Left lung (tissue), 14 donors: ENCODE measurements around the gene SERPINA7. TPM values are rescaled to one million over a fixed set of nuclear protein-coding genes. Genes with fewer than 3 reads are reported as not detected.

Experiments
- ATAC-seq: fragments of 200-7000 bp; cut with Tn5 transposase; one replicate; pipeline ENCODE4 v1.9.1; 2020; ENCODE audit warnings: moderate library complexity
- DNase-seq, 4 donors: peaks; one replicate each; pipeline ENCODE4 v3.0.0-alpha.2; 2013 to 2020
- H3K27ac ChIP-seq, 2 donors: fragments of 200-600 bp; sonication (generic) in 1 of 2; one replicate each; pipeline versions ENCODE4 v1.5.0 to v1.8.0; 2020 to 2021
- H3K27me3 ChIP-seq, 2 donors: fragments of 200-600 bp; sonication (generic) in 1 of 2; one replicate each; pipeline versions ENCODE4 v1.5.0 to v1.8.0; 2020 to 2021
- H3K36me3 ChIP-seq, 2 donors: fragments of 200-600 bp; sonication (generic) in 1 of 2; one replicate each; pipeline versions ENCODE4 v1.5.0 to v1.8.0; 2020 to 2021
- H3K4me1 ChIP-seq, 2 donors: fragments of 200-600 bp; one replicate each; pipeline ENCODE4 v1.8.0; 2021
- H3K4me3 ChIP-seq, 2 donors: fragments of 200-600 bp; sonication (generic) in 1 of 2; one replicate each; pipeline versions ENCODE4 v1.5.0 to v1.8.0; 2020 to 2021; ENCODE audit warnings: mild to moderate bottlenecking in 1 of 2
- H3K9me3 ChIP-seq, 2 donors: fragments of 200-600 bp; sonication (generic) in 1 of 2; one replicate each; pipeline versions ENCODE4 v1.5.0 to v1.8.0; 2020 to 2021
- CTCF ChIP-seq, 2 donors: fragments of 200-600 bp; sonication (generic) in 1 of 2; IDR thresholded peaks; one replicate each; pipeline versions ENCODE4 v1.5.0 to v1.8.0; 2021; ENCODE audit warnings: antibody characterized with exemption in 2 of 2
- intact Hi-C, 2 donors: fragments of 100-400 bp; cut with DNase I; formaldehyde crosslinking; loops; one replicate each; pipeline versions ENCODE4 v1.11.2 to v1.14.2; 2022
- long read RNA-seq, 12 donors: library from polyadenylated mRNA in 2 of 12; unstranded in 2 of 12; transcript quantifications; one replicate each; pipeline ENCODE4 v2.0.0 and lab custom pipeline, GENCODE V29; 2019 to 2026
- polyA plus RNA-seq, 6 donors: library from polyadenylated mRNA; unstranded; fragments of 120-200 nt; gene quantifications; one replicate each; pipeline ENCODE4 v1.2.1, GENCODE V29; 2013; ENCODE audit not compliant: insufficient read length in 6 of 6
- total RNA-seq, 2 donors: library from RNA; stranded (reverse); fragmentation: NEBNext Ultra II Directional; extraction: Animal tissue kit (Norgen Biotek cat#: 25700); gene quantifications; one replicate each; pipeline ENCODE4 v1.2.1, GENCODE V29; 2021
- donor health status: DM: no; HTN: yes; CAD: no.
- donor health status: DM: no; HTN: no; CAD: no.

Gene SERPINA7, protein sequence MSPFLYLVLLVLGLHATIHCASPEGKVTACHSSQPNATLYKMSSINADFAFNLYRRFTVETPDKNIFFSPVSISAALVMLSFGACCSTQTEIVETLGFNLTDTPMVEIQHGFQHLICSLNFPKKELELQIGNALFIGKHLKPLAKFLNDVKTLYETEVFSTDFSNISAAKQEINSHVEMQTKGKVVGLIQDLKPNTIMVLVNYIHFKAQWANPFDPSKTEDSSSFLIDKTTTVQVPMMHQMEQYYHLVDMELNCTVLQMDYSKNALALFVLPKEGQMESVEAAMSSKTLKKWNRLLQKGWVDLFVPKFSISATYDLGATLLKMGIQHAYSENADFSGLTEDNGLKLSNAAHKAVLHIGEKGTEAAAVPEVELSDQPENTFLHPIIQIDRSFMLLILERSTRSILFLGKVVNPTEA
- total RNA-seq (not detected), polyA plus RNA-seq (not detected)
- long read RNA-seq, donor 1 = 0 reads
- long read RNA-seq, donor 2 = 0 reads
- long read RNA-seq, donor 3 = 0 reads
- long read RNA-seq, donor 4 = 0 reads
- long read RNA-seq, donor 5 = 0 reads
- long read RNA-seq, donor 6 = 0 reads
- long read RNA-seq, donor 7 = 0 reads
- long read RNA-seq, donor 8 = 0 reads
- long read RNA-seq, donor 9 = 0 reads
- long read RNA-seq, donor 10 = 0 reads
- long read RNA-seq, donor 11 = 0 reads
- long read RNA-seq, donor 12 = 0 reads

DNA sequence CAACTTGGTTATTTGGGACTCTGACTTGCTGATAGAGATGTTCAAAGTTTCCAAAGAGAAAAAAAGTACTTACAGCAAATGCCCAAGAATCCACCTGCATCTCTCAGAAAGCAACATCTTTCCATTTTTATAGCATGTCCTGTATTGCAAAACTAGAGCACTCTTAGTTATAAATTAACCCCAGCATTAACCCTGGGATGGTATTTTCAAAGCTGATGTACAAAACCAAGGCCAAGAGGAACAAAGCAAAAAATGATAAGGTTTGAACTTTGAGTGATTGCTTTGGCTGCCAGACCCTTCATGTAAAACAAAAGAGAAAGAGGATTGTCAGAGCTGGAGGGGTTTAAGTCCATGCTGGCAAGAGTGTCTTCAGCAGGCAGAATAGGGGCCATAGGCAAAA lies at the start of gene SERPINA7:
Gene SERPINA7, minus strand, starts transcription at position 103 of the 400 bp plus-strand sequence. CDS start 1,669 bp downstream, outside the sequence.
- peaks cover 0 to 8% of the 10 kb centered on the region in 2 donors for H3K27me3 ChIP-seq
- intact Hi-C loops = no loop called here
- no peak for TF ChIP-seq CTCF (IDR thresholded peaks at IDR 0.05)
- no peaks in the 10 kb centered on the region for H3K9me3 ChIP-seq
- no peak within 1 kb of the TSS for H3K27ac ChIP-seq
- no peaks in the 10 kb centered on the region for H3K36me3 ChIP-seq
- H3K4me1 ChIP-seq = no peaks in the 10 kb centered on the region
- H3K4me3 ChIP-seq = no peak within 1 kb of the TSS
- ATAC-seq = no peak
- DNase-seq = no peak

DNA sequence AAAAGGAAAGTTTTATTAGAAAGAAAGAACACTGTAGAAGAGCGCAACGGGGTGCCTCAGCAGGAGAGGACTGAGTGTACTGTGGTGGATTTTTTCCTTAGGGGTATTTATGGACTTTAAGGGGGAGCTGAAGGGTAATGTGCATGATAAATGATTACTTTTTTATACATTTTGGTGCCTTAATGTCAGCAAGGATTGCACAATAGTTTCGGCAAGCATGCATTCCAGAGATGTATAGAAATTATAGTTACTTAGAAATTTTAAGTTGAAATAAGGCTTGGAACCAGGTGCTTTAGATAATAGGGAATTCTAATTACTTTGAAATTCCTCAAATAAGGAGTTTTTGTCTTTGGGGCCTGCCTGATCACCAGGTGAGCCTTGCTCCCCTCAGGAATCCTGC lies 30.5 kb upstream of the SERPINA7 start:
- Histone ChIP-seq H3K27me3 (no peaks in the 10 kb centered on the region), H3K4me1 (no peaks in the 10 kb centered on the region), H3K27ac (no peak overlapping the region), H3K36me3 (no peaks in the 10 kb centered on the region), H3K9me3 (no peaks in the 10 kb centered on the region), H3K4me3 (no peak overlapping the region)
- intact Hi-C loops = no loop called here
- no peak for DNase-seq
- no peak for ATAC-seq
- TF ChIP-seq CTCF (IDR thresholded peaks at IDR 0.05) = no peak

DNA sequence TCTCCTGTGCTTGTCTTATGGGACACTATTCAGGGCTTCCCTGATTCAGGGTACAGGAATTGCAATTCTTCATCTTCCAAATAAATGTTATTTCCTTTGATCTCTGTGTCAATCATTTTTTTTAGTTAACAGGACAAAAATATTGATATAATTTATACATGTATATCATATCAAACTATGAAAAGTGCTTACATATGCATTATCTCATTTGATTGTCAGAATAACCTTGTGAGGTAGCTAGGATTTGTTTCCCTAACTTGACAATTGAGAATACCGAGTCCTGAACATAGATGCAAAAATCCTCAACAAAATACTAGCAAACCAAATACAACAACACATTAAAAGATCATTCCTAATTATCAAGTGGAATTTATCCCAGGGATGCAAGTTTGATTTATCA lies 11.5 kb upstream of the SERPINA7 start:
- peaks cover 0 to 3% of the 10 kb centered on the region in 2 donors for H3K27me3 ChIP-seq
- ATAC-seq (no peak), DNase-seq (no peak)
- no peak for TF ChIP-seq CTCF (IDR thresholded peaks at IDR 0.05)
- H3K4me1 ChIP-seq = no peaks in the 10 kb centered on the region
- H3K9me3 ChIP-seq = no peaks in the 10 kb centered on the region
- no peak overlapping the region for H3K4me3 ChIP-seq
- intact Hi-C loops = no loop called here
- no peak overlapping the region for H3K27ac ChIP-seq
- no peaks in the 10 kb centered on the region for H3K36me3 ChIP-seq

DNA sequence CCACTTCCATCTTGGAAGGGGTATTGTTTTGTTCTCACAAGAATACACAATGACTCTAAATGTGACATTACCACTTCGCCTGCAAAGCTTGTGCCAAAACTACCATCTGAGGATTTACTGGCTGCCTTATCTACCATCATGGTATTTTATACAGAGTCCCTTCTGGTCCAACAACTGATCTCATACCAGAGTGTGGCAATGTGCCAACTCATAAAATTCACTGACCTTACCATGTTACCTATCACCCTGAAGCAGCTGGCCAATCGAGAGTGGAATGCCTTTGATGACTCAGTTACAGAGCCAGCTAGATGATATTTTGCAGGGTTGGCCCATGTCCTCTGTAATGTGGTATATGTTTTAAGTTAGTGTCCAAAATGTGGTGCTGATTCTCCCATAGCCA lies 3.8 kb upstream of the SERPINA7 start:
- Histone ChIP-seq H3K27me3 (peaks cover 0 to 8% of the 10 kb centered on the region in 2 donors), H3K27ac (no peak overlapping the region), H3K9me3 (no peaks in the 10 kb centered on the region), H3K4me3 (no peak overlapping the region), H3K4me1 (no peaks in the 10 kb centered on the region), H3K36me3 (no peaks in the 10 kb centered on the region)
- no peak for ATAC-seq
- intact Hi-C loops = no loop called here
- DNase-seq = no peak
- TF ChIP-seq CTCF (IDR thresholded peaks at IDR 0.05) = no peak

DNA sequence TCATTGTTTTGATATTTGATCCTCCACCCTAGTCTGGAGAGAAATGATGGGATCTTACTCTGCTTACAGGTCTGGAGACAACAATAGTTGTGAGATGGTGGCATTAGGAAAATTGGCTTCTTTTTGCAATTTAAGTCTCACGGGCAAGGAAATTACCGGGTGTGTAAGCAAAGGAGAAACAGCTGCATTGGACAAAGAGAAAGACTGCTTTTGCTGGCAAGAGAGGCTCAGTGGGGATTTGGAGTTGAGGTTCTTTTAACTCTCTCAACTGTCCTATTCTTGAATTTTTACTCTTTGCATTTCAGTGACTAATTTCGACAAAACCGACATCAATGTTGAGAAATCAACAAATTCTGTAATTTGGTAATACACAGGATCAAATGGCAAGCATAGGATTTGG lies 2.3 kb upstream of the SERPINA7 start:
- Histone ChIP-seq H3K4me3 (no peak overlapping the region), H3K36me3 (no peaks in the 10 kb centered on the region), H3K27me3 (peaks cover 0 to 8% of the 10 kb centered on the region in 2 donors), H3K9me3 (no peaks in the 10 kb centered on the region), H3K4me1 (no peaks in the 10 kb centered on the region), H3K27ac (no peak overlapping the region)
- ATAC-seq (no peak), DNase-seq (no peak)
- TF ChIP-seq CTCF (IDR thresholded peaks at IDR 0.05) = no peak
- intact Hi-C loops = no loop called here
